CD8-positive, alpha-beta memory T cell (primary cell): ENCODE results near the gene C1orf35. TPM values are rescaled to one million over a fixed set of nuclear protein-coding genes. Genes with fewer than 3 reads are reported as not detected.
A peak's percentile ranks its signal among the peaks of the same experiment; 100 is the strongest.

Source experiments
- CTCF ChIA-PET: fragments of 350-600 bp; sonication (Branson Sonifier 250); formaldehyde crosslinking; loops from one replicate; lab custom pipeline; 2021; ENCODE audit warnings: antibody characterized with exemption; lab: Charles Lee
- POLR2A ChIA-PET: fragments of 350-600 bp; sonication (Branson Sonifier 250); formaldehyde crosslinking; loops from one replicate; lab custom pipeline; 2021; ENCODE audit warnings: antibody characterized with exemption; lab: Charles Lee
- DNase-seq, 5 donors: peaks; one replicate each; pipeline versions ENCODE4 v3.0.0 to v3.0.0-alpha.2; 2020 to 2022; ENCODE audit warnings: mixed read lengths in 1 of 5
- H3K27ac ChIP-seq: one replicate; pipeline ENCODE4 v1.7.0; 2013; ENCODE audit warnings: low read depth, mild to moderate bottlenecking, low read length, moderate library complexity
- H3K27me3 ChIP-seq: 2 replicates; pipeline ENCODE4 v1.7.0; 2013; ENCODE audit warnings: low read length, mild to moderate bottlenecking; ENCODE audit not compliant: insufficient read depth, poor library complexity, severe bottlenecking
- H3K36me3 ChIP-seq: 2 replicates; pipeline ENCODE4 v1.7.0; 2013; ENCODE audit warnings: mild to moderate bottlenecking, low read length, moderate library complexity; ENCODE audit not compliant: insufficient read depth
- H3K4me1 ChIP-seq: 2 replicates; pipeline ENCODE4 v1.7.0; 2013; ENCODE audit warnings: mild to moderate bottlenecking, low read length, moderate library complexity; ENCODE audit not compliant: insufficient read depth
- H3K4me3 ChIP-seq: 2 replicates; pipeline ENCODE4 v1.7.0; 2013; ENCODE audit warnings: mild to moderate bottlenecking, low read length
- H3K9me3 ChIP-seq: 2 replicates; pipeline ENCODE4 v1.7.0; 2013; ENCODE audit warnings: mild to moderate bottlenecking, low read length
- H3K27ac Mint-ChIP-seq, 8 donors: one replicate each; pipeline ENCODE4 v1.8.0; 2020 to 2021; ENCODE audit warnings: mixed read lengths in 8 of 8, mild to moderate bottlenecking in 6 of 8, inconsistent platforms in 3 of 8, moderate library complexity in 3 of 8
- H3K27me3 Mint-ChIP-seq, 2 donors: one replicate each; pipeline ENCODE4 v1.8.0; 2020 to 2021; ENCODE audit warnings: mixed read lengths in 2 of 2, mild to moderate bottlenecking in 1 of 2, moderate library complexity in 1 of 2
- H3K36me3 Mint-ChIP-seq, 3 donors: one replicate each; pipeline ENCODE4 v1.8.0; 2020 to 2021; ENCODE audit warnings: mixed read lengths in 3 of 3, inconsistent platforms in 1 of 3, mild to moderate bottlenecking in 1 of 3
- H3K4me1 Mint-ChIP-seq, 3 donors: one replicate each; pipeline ENCODE4 v1.8.0; 2020 to 2021; ENCODE audit warnings: mixed read lengths in 3 of 3, inconsistent platforms in 1 of 3, mild to moderate bottlenecking in 1 of 3
- H3K4me3 Mint-ChIP-seq, 7 donors: one replicate each; pipeline ENCODE4 v1.8.0; 2020 to 2021; ENCODE audit warnings: mixed read lengths in 7 of 7, mild to moderate bottlenecking in 6 of 7, moderate library complexity in 4 of 7, inconsistent platforms in 2 of 7
- H3K9me3 Mint-ChIP-seq, 5 donors: one replicate each; pipeline ENCODE4 v1.8.0; 2020 to 2022; ENCODE audit warnings: mixed read lengths in 5 of 5, mild to moderate bottlenecking in 3 of 5, moderate library complexity in 2 of 5, inconsistent platforms in 1 of 5
- polyA plus RNA-seq: library from polyadenylated mRNA; unstranded; fragments of 300-500 nt; fragmentation: Illumina TruSeq; gene quantifications from one replicate; pipeline ENCODE4 v1.2.3, GENCODE V29; 2021
- total RNA-seq, 2 experiments: library from RNA; stranded (reverse); gene quantifications; one replicate each; pipeline ENCODE4 v1.2.3, GENCODE V29; 2021

C1orf35 gene
- total and polyA plus RNA-seq, 3 experiments from 2014 or later, result 21.4 to 29.2 (median 28.7) TPM

DNA sequence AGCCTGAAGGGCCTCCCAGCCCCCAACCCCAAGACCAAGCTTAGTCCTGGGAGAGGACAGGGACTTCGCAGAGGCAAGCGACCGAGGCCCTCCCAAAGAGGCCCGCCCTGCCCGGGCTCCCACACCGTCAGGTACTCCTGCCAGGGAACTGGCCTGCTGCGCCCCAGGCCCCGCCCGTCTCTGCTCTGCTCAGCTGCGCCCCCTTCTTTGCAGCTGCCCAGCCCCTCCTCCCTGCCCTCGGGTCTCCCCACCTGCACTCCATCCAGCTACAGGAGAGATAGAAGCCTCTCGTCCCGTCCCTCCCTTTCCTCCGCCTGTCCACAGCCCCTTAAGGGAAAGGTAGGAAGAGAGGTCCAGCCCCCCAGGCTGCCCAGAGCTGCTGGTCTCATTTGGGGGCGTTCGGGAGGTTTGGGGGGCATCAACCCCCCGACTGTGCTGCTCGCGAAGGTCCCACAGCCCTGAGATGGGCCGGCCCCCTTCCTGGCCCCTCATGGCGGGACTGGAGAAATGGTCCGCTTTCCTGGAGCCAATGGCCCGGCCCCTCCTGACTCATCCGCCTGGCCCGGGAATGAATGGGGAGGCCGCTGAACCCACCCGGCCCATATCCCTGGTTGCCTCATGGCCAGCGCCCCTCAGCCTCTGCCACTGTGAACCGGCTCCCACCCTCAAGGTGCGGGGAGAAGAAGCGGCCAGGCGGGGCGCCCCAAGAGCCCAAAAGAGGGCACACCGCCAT lies 42.5 kb downstream of the C1orf35 start:
- peak in 1 of 5 donors; percentile 43 for DNase-seq
- CTCF ChIA-PET, result no interaction called here
- Histone ChIP-seq H3K27me3 (peaks cover 45% of the 10 kb centered on the region), H3K4me3 (peak overlapping the region; percentile 50), H3K9me3 (no peaks in the 10 kb centered on the region), H3K27ac (no peak overlapping the region), H3K36me3 (no peaks in the 10 kb centered on the region), H3K4me1 (peaks cover 23% of the 10 kb centered on the region)
- Mint-ChIP-seq H3K27me3 (peaks cover 24 to 30% of the 10 kb centered on the region in 2 donors), H3K27ac (peak overlapping the region in 3 of 8 donors; percentile 23 to 56 (median 35)), H3K4me3 (peak overlapping the region in 6 of 7 donors; percentile 6 to 54 (median 40)), H3K4me1 (peaks cover 6 to 19% (median 14%) of the 10 kb centered on the region in 3 donors), H3K36me3 (no peaks in the 10 kb centered on the region), H3K9me3 (no peaks in the 10 kb centered on the region)
- POLR2A ChIA-PET, result no interaction called here

DNA sequence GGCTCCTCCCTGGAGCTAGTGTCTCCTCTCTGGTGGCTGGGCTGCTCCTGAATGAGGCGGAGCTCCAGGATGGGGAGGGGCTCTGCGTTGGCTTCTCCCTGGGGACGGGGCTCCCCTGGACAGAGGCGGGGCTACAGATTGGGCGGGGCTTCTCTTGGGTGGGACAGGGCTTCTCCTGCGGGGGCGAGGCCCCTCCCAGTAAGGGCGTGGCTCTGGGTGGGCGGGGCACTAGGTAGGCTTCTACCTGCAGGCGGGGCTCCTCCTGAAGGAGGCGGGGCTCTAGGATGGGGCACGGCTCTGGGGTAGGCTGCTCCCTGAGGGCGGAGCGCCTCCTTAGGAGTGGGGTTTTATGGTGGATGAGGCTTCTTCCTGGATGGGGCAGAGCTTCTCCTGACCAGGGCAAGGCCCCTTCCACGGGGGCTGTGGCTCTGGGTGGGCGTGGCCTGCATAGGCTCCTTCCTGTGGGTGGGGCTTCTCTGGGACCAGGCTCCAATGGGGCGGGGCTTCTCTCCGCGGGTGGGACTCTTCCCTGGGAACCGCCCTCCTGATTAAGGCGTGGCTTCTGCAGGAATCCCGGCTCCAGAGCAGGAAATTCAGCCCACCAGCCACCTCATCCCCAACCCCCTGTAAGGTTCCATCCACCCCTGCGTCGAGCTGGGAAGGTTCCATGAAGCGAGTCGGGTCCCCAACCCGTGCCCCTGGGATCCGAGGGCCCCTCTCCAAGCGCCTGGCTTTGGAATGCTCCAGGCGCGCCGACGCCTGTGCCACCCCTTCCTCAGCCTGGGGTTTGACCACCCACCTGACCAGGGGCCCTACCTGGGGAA lies 43.3 kb downstream of the C1orf35 start:
- DNase-seq, result peak in 4 of 5 donors; percentile 56 to 76 (median 66)
- Mint-ChIP-seq H3K4me3 (peak overlapping the region; percentile 61 to 82 (median 74)), H3K36me3 (no peaks in the 10 kb centered on the region), H3K4me1 (peaks cover 6 to 19% (median 14%) of the 10 kb centered on the region in 3 donors), H3K27me3 (peaks cover 25 to 28% of the 10 kb centered on the region in 2 donors), H3K9me3 (no peaks in the 10 kb centered on the region), H3K27ac (peak overlapping the region in 6 of 8 donors; percentile 9 to 92 (median 64))
- peak overlapping the region; percentile 50 for H3K4me3 ChIP-seq
- H3K27me3 ChIP-seq, result peaks cover 45% of the 10 kb centered on the region
- no peaks in the 10 kb centered on the region for H3K36me3 ChIP-seq
- peaks cover 23% of the 10 kb centered on the region for H3K4me1 ChIP-seq
- CTCF ChIA-PET, result no interaction called here
- POLR2A ChIA-PET, result no interaction called here
- H3K9me3 ChIP-seq, result no peaks in the 10 kb centered on the region
- no peak overlapping the region for H3K27ac ChIP-seq

DNA sequence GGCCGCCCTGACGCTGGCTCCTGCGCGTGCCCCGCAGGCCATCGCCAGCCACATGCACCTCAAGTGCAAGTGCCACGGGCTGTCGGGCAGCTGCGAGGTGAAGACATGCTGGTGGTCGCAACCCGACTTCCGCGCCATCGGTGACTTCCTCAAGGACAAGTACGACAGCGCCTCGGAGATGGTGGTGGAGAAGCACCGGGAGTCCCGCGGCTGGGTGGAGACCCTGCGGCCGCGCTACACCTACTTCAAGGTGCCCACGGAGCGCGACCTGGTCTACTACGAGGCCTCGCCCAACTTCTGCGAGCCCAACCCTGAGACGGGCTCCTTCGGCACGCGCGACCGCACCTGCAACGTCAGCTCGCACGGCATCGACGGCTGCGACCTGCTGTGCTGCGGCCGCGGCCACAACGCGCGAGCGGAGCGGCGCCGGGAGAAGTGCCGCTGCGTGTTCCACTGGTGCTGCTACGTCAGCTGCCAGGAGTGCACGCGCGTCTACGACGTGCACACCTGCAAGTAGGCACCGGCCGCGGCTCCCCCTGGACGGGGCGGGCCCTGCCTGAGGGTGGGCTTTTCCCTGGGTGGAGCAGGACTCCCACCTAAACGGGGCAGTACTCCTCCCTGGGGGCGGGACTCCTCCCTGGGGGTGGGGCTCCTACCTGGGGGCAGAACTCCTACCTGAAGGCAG lies 44.0 kb downstream of the C1orf35 start:
- CTCF ChIA-PET, result no interaction called here
- H3K4me1 ChIP-seq, result peaks cover 23% of the 10 kb centered on the region
- H3K4me3 Mint-ChIP-seq, result peak overlapping the region; percentile 61 to 82 (median 74)
- no peak overlapping the region for H3K27ac ChIP-seq
- peak overlapping the region; percentile 50 for H3K4me3 ChIP-seq
- peak overlapping the region in 4 of 8 donors; percentile 9 to 92 (median 74) for H3K27ac Mint-ChIP-seq
- peak; percentile 49 to 77 (median 70) for DNase-seq
- H3K4me1 Mint-ChIP-seq, result peaks cover 6 to 19% (median 14%) of the 10 kb centered on the region in 3 donors
- H3K27me3 Mint-ChIP-seq, result peaks cover 25 to 30% of the 10 kb centered on the region in 2 donors
- POLR2A ChIA-PET, result interaction anchor here (0.8 kb wide), 1 partner anchor 47 kb away, joined by 3 read pairs; no protein-coding TSS in a partner anchor
- H3K9me3 Mint-ChIP-seq, result peaks cover 0 to 2% (median 0%) of the 10 kb centered on the region in 5 donors
- H3K9me3 ChIP-seq, result no peaks in the 10 kb centered on the region
- H3K27me3 ChIP-seq, result peaks cover 45% of the 10 kb centered on the region
- no peaks in the 10 kb centered on the region for H3K36me3 ChIP-seq
- H3K36me3 Mint-ChIP-seq, result no peaks in the 10 kb centered on the region

DNA sequence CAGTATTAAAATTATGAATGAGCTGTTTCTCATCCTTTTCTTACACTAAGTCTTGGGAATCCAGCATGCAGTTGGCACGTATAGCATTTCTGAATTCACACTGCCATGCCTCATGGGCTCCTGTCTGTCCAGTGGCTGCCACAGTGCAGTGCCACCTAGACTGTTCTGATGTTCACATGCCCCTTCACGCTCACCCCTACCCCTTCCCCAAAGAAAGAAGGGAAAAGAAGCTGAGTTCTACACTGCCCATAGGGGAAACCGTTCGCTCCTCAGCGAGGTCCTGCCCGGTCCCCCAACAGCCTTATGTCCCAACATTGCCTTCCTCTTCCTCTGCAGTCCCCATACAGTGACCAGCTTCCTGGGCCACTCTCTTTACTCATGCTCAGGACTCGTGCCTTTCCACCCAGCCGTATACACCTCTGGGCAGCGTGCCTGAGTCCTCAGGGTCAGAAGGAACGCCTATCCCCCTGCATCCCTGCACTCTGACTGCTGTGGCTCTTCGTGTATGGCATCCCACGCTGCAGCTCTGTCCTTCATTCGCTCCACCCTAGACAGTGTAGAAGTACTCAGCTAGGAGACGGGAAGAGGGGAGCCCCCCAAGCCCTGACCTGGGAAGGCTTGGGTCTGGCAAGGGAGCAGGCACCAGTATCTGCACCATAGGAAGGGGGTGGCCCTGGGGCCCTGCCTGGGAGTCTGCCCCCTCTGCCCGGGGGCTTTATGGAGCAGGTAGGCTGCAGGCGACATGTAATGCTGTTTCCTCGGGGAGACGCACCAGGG lies 44.8 kb downstream of the C1orf35 start:
- H3K27ac ChIP-seq, result no peak overlapping the region
- H3K27me3 Mint-ChIP-seq, result peaks cover 32 to 35% of the 10 kb centered on the region in 2 donors
- POLR2A ChIA-PET, result interaction anchor here (0.8 kb wide), 1 partner anchor 48 kb away, joined by 3 read pairs; no protein-coding TSS in a partner anchor
- H3K27ac Mint-ChIP-seq, result peak overlapping the region in 5 of 8 donors; percentile 9 to 82 (median 67)
- no peaks in the 10 kb centered on the region for H3K36me3 Mint-ChIP-seq
- peak in 1 of 5 donors; percentile 27 for DNase-seq
- no peaks in the 10 kb centered on the region for H3K36me3 ChIP-seq
- H3K9me3 Mint-ChIP-seq, result peaks cover 0 to 5% (median 2%) of the 10 kb centered on the region in 5 donors
- peak overlapping the region; percentile 50 for H3K4me3 ChIP-seq
- peaks cover 6 to 19% (median 14%) of the 10 kb centered on the region in 3 donors for H3K4me1 Mint-ChIP-seq
- H3K4me1 ChIP-seq, result peaks cover 23% of the 10 kb centered on the region
- CTCF ChIA-PET, result no interaction called here
- no peaks in the 10 kb centered on the region for H3K9me3 ChIP-seq
- H3K27me3 ChIP-seq, result peaks cover 38% of the 10 kb centered on the region
- peak overlapping the region; percentile 3 to 74 (median 68) for H3K4me3 Mint-ChIP-seq

Other genes starting within 250 kb of the C1orf35 start
- gene WNT9A, start 155.4 kb downstream of the C1orf35 start, total RNA-seq, result under 1 TPM; 0.07 to 0.13 TPM
- not detected for gene WNT9A, start 155.4 kb downstream of the C1orf35 start, polyA plus RNA-seq
- not detected for gene WNT3A, start 96.3 kb downstream of the C1orf35 start, total RNA-seq
- gene WNT3A, start 96.3 kb downstream of the C1orf35 start, polyA plus RNA-seq, result not detected
- 100 to 1,000 TPM; 379 TPM for gene ARF1, start 20.6 kb downstream of the C1orf35 start, total RNA-seq
- gene ARF1, start 20.6 kb downstream of the C1orf35 start, polyA plus RNA-seq, result 569 TPM
- gene MRPL55, start 6.0 kb upstream of the C1orf35 start, total RNA-seq, result 10 to 100 TPM; 70.0 to 71.8 TPM
- gene MRPL55, start 6.0 kb upstream of the C1orf35 start, polyA plus RNA-seq, result 146 TPM
- 100 to 1,000 TPM; 222 to 245 TPM for gene GUK1, start 37.0 kb upstream of the C1orf35 start, total RNA-seq
- gene GUK1, start 37.0 kb upstream of the C1orf35 start, polyA plus RNA-seq, result 467 TPM
- gene GJC2, start 46.6 kb upstream of the C1orf35 start, total RNA-seq, result 1 to 10 TPM in 1 of 2 experiments, under 1 TPM in 1; 0.57 to 1.1 TPM
- not detected for gene GJC2, start 46.6 kb upstream of the C1orf35 start, polyA plus RNA-seq
- 10 to 100 TPM; 12.6 to 13.6 TPM for gene IBA57, start 62.5 kb upstream of the C1orf35 start, total RNA-seq
- gene IBA57, start 62.5 kb upstream of the C1orf35 start, polyA plus RNA-seq, result 5.4 TPM
- gene OBSCN, start 104.7 kb upstream of the C1orf35 start, total RNA-seq, result 10 to 100 TPM; 10.9 to 13.6 TPM
- gene OBSCN, start 104.7 kb upstream of the C1orf35 start, polyA plus RNA-seq, result 3.0 TPM